Mammary epithelial cell (primary cell): ENCODE data around the gene ROR1.

Experiments used
- EZH2 ChIP-seq: IDR thresholded peaks from 2 replicates; pipeline ENCODE4 v1.6.1; 2012; ENCODE audit warnings: low read length, inconsistent platforms, borderline replicate concordance
- TF ChIP-seq, protein P1 (sequence below), 2 donors: IDR thresholded peaks in 1 of 2; conservative IDR thresholded peaks in 1 of 2; 2 replicates each; pipeline ENCODE4 v1.5.1; 2011 to 2012; ENCODE audit warnings: inconsistent platforms in 2 of 2, low read length in 2 of 2, mild to moderate bottlenecking in 2 of 2, control low read depth in 1 of 2, low read depth in 1 of 2; ENCODE audit not compliant: insufficient read depth in 1 of 2; ENCODE audit errors: extremely low read depth in 1 of 2

DNA sequence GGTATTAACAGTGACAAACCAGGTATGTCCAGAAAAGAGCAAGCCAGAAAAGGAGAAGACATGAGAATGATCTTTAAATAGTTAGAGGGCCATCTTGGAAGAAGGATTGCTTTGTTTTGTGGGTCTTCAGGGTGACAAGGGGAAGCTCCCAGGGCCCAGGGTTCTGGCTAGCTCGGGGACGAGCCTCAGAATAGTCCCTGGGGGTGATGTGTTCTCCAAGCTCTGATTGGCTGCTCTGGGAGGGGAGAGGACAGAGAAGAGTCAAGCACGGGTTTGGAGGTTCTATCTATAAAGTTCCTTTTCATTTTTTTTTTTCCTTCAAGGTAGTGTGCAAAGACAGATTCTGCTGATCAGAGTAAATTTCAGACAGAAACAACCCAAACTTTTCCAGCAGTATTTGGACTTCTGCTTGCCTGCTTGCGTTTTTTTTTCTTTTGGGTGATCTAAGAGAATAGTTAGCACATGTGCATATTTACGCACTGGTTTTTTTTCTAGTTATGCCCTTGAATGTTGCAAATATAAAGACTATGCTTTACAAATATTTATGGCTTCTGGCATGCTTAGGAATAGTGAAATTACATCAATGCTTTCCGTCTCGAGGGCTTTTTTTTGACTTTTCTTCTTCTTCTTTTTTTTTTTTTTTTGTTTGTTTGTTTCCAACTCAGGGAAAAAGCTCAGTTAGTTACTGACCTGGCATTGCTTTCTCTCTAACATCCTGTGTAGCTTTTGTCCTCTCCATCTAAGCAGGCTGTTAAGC lies 59.7 kb downstream of the ROR1 start:
- TF ChIP-seq, protein P1, sequence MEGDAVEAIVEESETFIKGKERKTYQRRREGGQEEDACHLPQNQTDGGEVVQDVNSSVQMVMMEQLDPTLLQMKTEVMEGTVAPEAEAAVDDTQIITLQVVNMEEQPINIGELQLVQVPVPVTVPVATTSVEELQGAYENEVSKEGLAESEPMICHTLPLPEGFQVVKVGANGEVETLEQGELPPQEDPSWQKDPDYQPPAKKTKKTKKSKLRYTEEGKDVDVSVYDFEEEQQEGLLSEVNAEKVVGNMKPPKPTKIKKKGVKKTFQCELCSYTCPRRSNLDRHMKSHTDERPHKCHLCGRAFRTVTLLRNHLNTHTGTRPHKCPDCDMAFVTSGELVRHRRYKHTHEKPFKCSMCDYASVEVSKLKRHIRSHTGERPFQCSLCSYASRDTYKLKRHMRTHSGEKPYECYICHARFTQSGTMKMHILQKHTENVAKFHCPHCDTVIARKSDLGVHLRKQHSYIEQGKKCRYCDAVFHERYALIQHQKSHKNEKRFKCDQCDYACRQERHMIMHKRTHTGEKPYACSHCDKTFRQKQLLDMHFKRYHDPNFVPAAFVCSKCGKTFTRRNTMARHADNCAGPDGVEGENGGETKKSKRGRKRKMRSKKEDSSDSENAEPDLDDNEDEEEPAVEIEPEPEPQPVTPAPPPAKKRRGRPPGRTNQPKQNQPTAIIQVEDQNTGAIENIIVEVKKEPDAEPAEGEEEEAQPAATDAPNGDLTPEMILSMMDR (conservative IDR thresholded peaks at IDR 0.05 in 1 of 2, IDR thresholded peaks at IDR 0.05 in 1 of 2; ENCODE audit: extremely low read depth in 1 of 2, insufficient read depth in 1 of 2, low read depth in 1 of 2, low read length in 2 of 2): no peak
- no peak for TF ChIP-seq EZH2
